ENCODE data around the gene MED25.

- TF ChIP-seq SNAI2 (CRISPR knock-in tag; IDR thresholded peaks at IDR 0.05), result no peak
- no peak for TF ChIP-seq ISL1 (CRISPR knock-in tag; IDR thresholded peaks at IDR 0.05)
- no peak for TF ChIP-seq ZFP30 (CRISPR knock-in tag; IDR thresholded peaks at IDR 0.05)
- no peak for TF ChIP-seq POU6F1 (CRISPR knock-in tag; IDR thresholded peaks at IDR 0.05; ENCODE audit: borderline replicate concordance, low read depth)
- no peak for TF ChIP-seq PATZ1 (CRISPR knock-in tag; IDR thresholded peaks at IDR 0.05; ENCODE audit: borderline replicate concordance)
- no peak for TF ChIP-seq ARNTL (CRISPR knock-in tag; IDR thresholded peaks at IDR 0.05; ENCODE audit: borderline replicate concordance, low read depth)
- no peak for TF ChIP-seq CREB5 (CRISPR knock-in tag; IDR thresholded peaks at IDR 0.05; ENCODE audit: low read depth)
- TF ChIP-seq TCF4 (CRISPR knock-in tag; IDR thresholded peaks at IDR 0.05; ENCODE audit: borderline replicate concordance), result no peak
- TF ChIP-seq OSR1 (CRISPR knock-in tag; IDR thresholded peaks at IDR 0.05), result no peak
- TF ChIP-seq PPARA (CRISPR knock-in tag; IDR thresholded peaks at IDR 0.05; ENCODE audit: borderline replicate concordance), result no peak
- TF ChIP-seq TSHZ2 (CRISPR knock-in tag; IDR thresholded peaks at IDR 0.05), result no peak
- no peak for TF ChIP-seq ESRRG (CRISPR knock-in tag; IDR thresholded peaks at IDR 0.05)
- TF ChIP-seq CSRNP3 (CRISPR knock-in tag; IDR thresholded peaks at IDR 0.05), result no peak
Measured at GRCh38 chr19:49818649-49819370, 721 bp downstream of the MED25 start.
